ENCODE data around the gene DRICH1. TPM values are rescaled to one million over a fixed set of nuclear protein-coding genes. Genes with fewer than 3 reads are reported as not detected.

Gene DRICH1
- total and polyA plus RNA-seq, 2 of the 13 experiments (the other 11 are each of a cell fraction or from before 2014, with no cell fraction given) = 0.22 to 0.66 TPM

GRCh38 chr22:23565915-23566704 is 66.0 kb downstream of the DRICH1 start (continued):
- TF ChIP-seq KIAA2018 (CRISPR knock-in tag; IDR thresholded peaks at IDR 0.05; ENCODE audit: borderline replicate concordance) (no peak), TCF7 (IDR thresholded peaks at IDR 0.05; ENCODE audit: low read depth) (peak; percentile 56; the same call in 1 of the 2 replicates)
